Mesenteric fat pad (tissue), 1 donor: ENCODE data around the gene XCR1. TPM values are rescaled to one million over a fixed set of nuclear protein-coding genes. Genes with fewer than 3 reads are reported as not detected.

Source experiments
- total RNA-seq: library from RNA; stranded (reverse); fragmentation: NEBNext Ultra II Directional; extraction: Animal tissue kit (Norgen Biotek cat#: 25700); gene quantifications from one replicate; pipeline ENCODE4 v1.2.1, GENCODE V29; 2021
- donor health status: DM: yes; HTN: yes; CAD: no.

The XCR1 gene
- total RNA-seq, 1 donor from 2014 or later, result 0.16 TPM

Other genes starting within 250 kb of the XCR1 start
- 0.16 TPM for gene SLC6A20, start 230.9 kb downstream of the XCR1 start, total RNA-seq
- 10.2 TPM for gene LZTFL1, start 185.4 kb downstream of the XCR1 start, total RNA-seq
- not detected for gene CCR9, start 140.9 kb downstream of the XCR1 start, total RNA-seq
- 0.96 TPM for gene CXCR6, start 84.0 kb downstream of the XCR1 start, total RNA-seq
- 43.5 TPM for gene FYCO1, start 31.7 kb downstream of the XCR1 start, total RNA-seq
- 39.7 TPM for gene CCR1, start 180.8 kb upstream of the XCR1 start, total RNA-seq
- not detected for gene CCR3, start 215.0 kb upstream of the XCR1 start, total RNA-seq